IPS DF 6.9 (cell line): ENCODE data around the gene TMEM130.

Experiments used
- DNase-seq: peaks from one replicate; pipeline ENCODE4 v3.0.0-alpha.2; 2013; ENCODE audit warnings: low read depth, low spot score
- H3K27ac ChIP-seq: one replicate; pipeline ENCODE4 v1.5.1; 2013; ENCODE audit warnings: low read length, control low read depth
- H3K27me3 ChIP-seq: 2 replicates; pipeline ENCODE4 v1.6.1; 2013; ENCODE audit warnings: mild to moderate bottlenecking, low read length; ENCODE audit not compliant: control insufficient read depth, insufficient read depth
- H3K36me3 ChIP-seq: 2 replicates; pipeline ENCODE4 v1.6.1; 2013; ENCODE audit warnings: low read length; ENCODE audit not compliant: control insufficient read depth, insufficient read depth
- H3K4me1 ChIP-seq: 2 replicates; pipeline ENCODE4 v1.6.1; 2013; ENCODE audit warnings: low read length; ENCODE audit not compliant: control insufficient read depth, insufficient read depth
- H3K4me3 ChIP-seq: 2 replicates; pipeline ENCODE4 v1.5.1; 2013; ENCODE audit warnings: mild to moderate bottlenecking, low read length
- H3K9me3 ChIP-seq: 2 replicates; pipeline ENCODE4 v1.6.1; 2013; ENCODE audit warnings: low read length, inconsistent platforms; ENCODE audit not compliant: control insufficient read depth, insufficient read depth
- WGBS: extraction: QIAGEN DNeasy Blood & Tissue Kit; methylation state at CpG from one replicate; pipeline ENCODE4 v1.1.7; 2013; ENCODE audit warnings: mixed read lengths, missing lambda C conversion rate; ENCODE audit not compliant: insufficient read length, insufficient coverage; 5-methylcytosine and 5-hydroxymethylcytosine counted together

TMEM130 gene

DNA sequence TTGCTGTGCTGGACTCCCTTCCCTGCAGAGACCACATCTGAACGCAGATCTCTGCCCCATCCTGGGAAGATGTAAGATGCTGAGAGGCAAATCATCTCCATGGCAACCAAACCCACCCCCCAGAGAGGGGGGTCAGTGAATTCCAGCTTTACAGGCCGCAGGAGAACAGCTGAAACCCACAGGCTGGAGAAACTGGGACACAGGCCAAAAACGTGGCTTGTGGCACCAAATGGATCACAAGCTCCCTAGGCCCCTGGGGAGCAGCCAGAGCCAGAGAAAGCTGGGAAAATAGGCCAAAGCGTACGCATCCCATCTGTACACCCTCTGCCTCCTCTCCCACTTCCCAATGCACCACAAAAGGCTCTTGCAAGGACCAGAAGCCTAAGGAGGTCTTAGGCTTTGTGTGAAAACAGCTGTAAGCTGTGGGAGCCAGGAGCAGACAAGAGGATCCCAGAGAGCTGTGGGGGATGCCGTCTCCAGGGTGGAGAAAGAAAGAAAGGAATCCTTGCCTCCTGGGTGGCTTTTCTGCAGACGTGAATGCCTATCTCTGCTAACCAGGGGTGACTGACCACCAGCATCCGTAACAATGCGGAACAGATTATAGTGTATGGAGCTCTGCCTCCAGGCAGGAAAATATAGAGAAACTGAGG, 59.5 kb downstream of the TMEM130 start:
- H3K4me1 ChIP-seq = no peaks in the 10 kb centered on the region
- no peaks in the 10 kb centered on the region for H3K9me3 ChIP-seq
- no CpG with 5 or more reads among the region's 9 CpGs for WGBS
- DNase-seq = no peak
- H3K27me3 ChIP-seq = no peaks in the 10 kb centered on the region
- no peak overlapping the region for H3K4me3 ChIP-seq
- no peak overlapping the region for H3K27ac ChIP-seq
- H3K36me3 ChIP-seq = no peaks in the 10 kb centered on the region

GRCh38 chr7:98808751-98809460, 60.9 kb downstream of the TMEM130 start:
- DNase-seq = no peak
- H3K4me3 ChIP-seq = no peak overlapping the region
- no CpG with 5 or more reads among the region's 7 CpGs for WGBS
- H3K36me3 ChIP-seq = no peaks in the 10 kb centered on the region
- H3K27ac ChIP-seq = no peak overlapping the region
- no peaks in the 10 kb centered on the region for H3K9me3 ChIP-seq
- H3K27me3 ChIP-seq = no peaks in the 10 kb centered on the region
- H3K4me1 ChIP-seq = no peaks in the 10 kb centered on the region

DNA sequence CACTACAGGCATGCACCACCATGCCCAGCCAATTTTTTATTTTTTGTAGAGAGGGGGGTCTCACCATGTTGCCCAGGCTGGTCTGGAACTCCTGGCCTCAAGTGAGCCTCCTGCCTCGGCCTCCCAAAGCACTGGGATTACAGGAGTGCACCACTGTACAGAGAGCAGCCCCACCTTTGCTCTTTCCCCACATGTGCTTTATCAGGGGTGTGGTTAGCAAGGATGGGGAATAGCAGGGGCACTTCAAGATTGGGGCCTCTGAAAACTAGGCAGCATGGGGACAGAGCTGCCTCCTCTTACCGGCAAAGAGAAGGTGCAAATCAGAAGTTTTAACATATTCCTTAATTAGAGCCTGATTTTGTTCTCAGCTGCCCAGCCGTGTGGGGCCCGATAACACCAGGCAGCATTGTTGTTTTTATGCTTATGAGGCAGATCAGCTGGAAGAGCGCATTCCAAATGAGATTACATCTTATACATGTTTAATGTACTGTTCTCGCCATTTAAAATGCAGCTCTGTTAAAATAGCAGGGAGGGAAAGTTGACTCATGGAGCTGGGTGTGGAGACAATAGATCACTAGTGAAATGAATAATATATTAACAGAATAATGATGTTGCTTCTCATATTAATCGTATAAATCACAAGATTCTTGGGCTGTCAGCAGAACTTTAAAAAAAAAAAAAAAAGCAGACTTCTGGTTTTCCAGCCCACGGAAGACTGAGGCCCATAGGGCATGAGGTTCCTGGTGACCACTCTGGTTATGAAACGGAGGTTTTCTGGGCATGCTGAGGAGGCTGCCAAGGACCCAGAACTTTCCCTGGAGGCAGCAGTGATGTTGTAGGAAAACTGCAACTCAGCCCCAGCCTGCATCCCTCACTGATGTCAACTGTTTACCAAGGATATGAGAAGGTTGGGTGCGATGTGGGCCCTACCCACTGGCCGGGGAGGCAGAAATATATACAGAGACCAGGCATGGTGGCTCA, 62.5 kb downstream of the TMEM130 start:
- no peaks in the 10 kb centered on the region for H3K9me3 ChIP-seq
- no peak overlapping the region for H3K4me3 ChIP-seq
- H3K36me3 ChIP-seq = no peaks in the 10 kb centered on the region
- no peaks in the 10 kb centered on the region for H3K27me3 ChIP-seq
- no peak overlapping the region for H3K27ac ChIP-seq
- no peaks in the 10 kb centered on the region for H3K4me1 ChIP-seq
- no CpG with 5 or more reads among the region's 11 CpGs for WGBS
- DNase-seq = no peak

DNA sequence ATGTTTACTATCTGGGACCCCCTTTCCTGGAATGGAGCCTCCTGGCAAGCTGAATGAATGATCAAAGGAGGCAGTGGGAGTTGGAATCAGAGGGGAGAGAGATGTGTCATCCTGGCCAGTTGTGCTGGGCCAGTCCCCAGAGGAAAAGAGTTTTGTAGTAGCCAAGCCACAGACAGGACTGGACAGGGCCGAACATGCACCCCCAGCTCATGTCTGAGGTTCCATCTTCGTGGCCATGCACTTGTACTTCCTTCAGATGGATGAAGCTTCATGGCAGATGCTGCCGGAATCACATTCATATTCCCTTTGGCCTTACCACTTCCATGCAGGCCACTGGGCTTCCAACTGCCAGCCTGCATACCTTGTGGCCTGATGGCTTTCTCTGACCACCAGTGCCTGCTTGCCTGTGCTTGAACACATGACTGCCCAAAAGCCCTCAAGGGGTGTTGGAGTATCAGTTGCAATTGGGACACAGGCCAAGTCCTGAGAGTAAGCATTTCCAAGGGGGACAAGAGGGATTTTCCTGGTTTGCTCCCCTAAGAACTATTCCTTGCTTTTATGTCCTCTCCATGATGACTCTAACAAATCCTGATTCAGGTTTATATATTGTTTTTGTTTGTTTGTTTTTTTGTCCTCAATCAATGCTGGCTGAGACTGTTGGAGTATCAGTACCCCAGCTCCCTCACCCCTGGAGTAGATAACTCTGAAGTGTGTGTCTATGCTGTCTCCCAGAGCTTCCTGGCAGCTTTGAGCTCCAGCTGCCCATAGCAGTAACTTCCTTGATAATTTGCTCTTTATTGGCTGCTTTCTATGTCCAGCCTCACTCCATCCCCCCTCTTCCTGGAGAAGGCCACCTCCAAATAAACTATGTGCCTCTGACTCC, 63.6 kb downstream of the TMEM130 start:
- no CpG with 5 or more reads among the region's 3 CpGs for WGBS
- H3K9me3 ChIP-seq = no peaks in the 10 kb centered on the region
- DNase-seq = no peak
- H3K36me3 ChIP-seq = no peaks in the 10 kb centered on the region
- H3K27ac ChIP-seq = no peak overlapping the region
- H3K4me3 ChIP-seq = no peak overlapping the region
- no peaks in the 10 kb centered on the region for H3K4me1 ChIP-seq
- no peaks in the 10 kb centered on the region for H3K27me3 ChIP-seq

- no peak overlapping the region for H3K27ac ChIP-seq
- DNase-seq = no peak
Measured at GRCh38 chr7:98802781-98803110, 67.1 kb downstream of the TMEM130 start.

DNA sequence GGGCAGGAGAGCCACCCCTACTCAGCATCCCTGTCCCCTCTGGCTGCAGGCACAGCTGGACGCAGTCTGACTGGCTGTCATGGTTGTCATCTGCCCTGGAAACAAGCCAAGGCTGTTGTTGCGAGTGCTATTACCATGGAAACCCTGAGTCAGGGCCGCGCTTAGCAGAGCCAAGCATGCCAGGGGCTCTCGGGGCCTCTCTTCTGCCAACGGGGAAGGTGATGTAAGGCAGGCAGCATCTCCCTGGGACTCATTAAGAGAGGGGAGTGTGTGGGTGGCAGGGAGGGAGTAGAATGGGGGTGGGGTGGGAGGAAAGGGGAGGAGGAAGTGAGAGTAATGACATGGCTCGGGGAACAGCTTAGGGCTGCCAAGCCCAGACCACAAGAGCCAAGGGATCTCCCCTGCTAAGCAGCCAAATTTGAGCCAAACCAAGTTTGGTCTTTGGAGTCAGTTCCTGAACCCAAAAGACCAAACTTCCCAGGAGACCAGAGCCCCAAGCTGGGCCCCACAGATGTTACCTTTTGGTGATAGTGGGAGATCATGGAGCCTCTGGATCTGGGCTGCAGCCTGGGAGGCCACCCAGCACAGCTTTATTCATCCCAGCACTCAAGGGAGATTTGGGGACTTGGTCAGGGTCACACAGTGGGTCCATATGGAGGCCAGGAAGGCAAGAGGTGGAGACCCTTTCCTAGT, 67.6 kb downstream of the TMEM130 start:
- no peak for DNase-seq
- H3K36me3 ChIP-seq = no peaks in the 10 kb centered on the region
- no peak overlapping the region for H3K27ac ChIP-seq
- no peaks in the 10 kb centered on the region for H3K27me3 ChIP-seq
- no peak overlapping the region for H3K4me3 ChIP-seq
- WGBS = no CpG with 5 or more reads among the region's 7 CpGs
- H3K9me3 ChIP-seq = no peaks in the 10 kb centered on the region
- no peaks in the 10 kb centered on the region for H3K4me1 ChIP-seq

More at GRCh38 chr7:98802781-98803110, 67.1 kb downstream of the TMEM130 start:
- WGBS = no CpG with 5 or more reads among the region's 2 CpGs
- Histone ChIP-seq H3K9me3 (no peaks in the 10 kb centered on the region), H3K4me1 (no peaks in the 10 kb centered on the region), H3K4me3 (no peak overlapping the region), H3K36me3 (no peaks in the 10 kb centered on the region), H3K27me3 (no peaks in the 10 kb centered on the region)

GRCh38 chr7:98800996-98801395, 68.8 kb downstream of the TMEM130 start:
- no CpG with 5 or more reads among the region's 4 CpGs for WGBS
- Histone ChIP-seq H3K4me3 (no peak overlapping the region), H3K36me3 (no peaks in the 10 kb centered on the region), H3K4me1 (no peaks in the 10 kb centered on the region), H3K27ac (no peak overlapping the region), H3K9me3 (no peaks in the 10 kb centered on the region), H3K27me3 (no peaks in the 10 kb centered on the region)
- DNase-seq = no peak

- no peak overlapping the region for H3K4me3 ChIP-seq
- H3K36me3 ChIP-seq = no peaks in the 10 kb centered on the region
- H3K4me1 ChIP-seq = no peaks in the 10 kb centered on the region
- no CpG with 5 or more reads among the region's 8 CpGs for WGBS
- DNase-seq = no peak
- H3K27me3 ChIP-seq = no peaks in the 10 kb centered on the region
- H3K9me3 ChIP-seq = no peaks in the 10 kb centered on the region
- no peak overlapping the region for H3K27ac ChIP-seq
Measured at GRCh38 chr7:98797150-98797549, 72.7 kb downstream of the TMEM130 start.
